GM12878 (cell line): ENCODE measurements around the gene PIGV. TPM values are rescaled to one million over a fixed set of nuclear protein-coding genes. Genes with fewer than 3 reads are reported as not detected.

ENCODE experiments used
- BRCA1 ChIP-seq: IDR thresholded peaks from 2 replicates; pipeline ENCODE4 v1.6.1; 2011; ENCODE audit warnings: low read depth, low read length, improper control_type of control experiment
- CHD4 ChIP-seq: fragments of 200-600 bp; sonication (generic); IDR thresholded peaks from 2 replicates; pipeline ENCODE4 v1.6.1; 2016; ENCODE audit warnings: mild to moderate bottlenecking
- CTCF ChIP-seq, 3 experiments: IDR thresholded peaks in 2 of 3; conservative IDR thresholded peaks in 1 of 3; 2 replicates each; pipeline ENCODE4 v1.5.1; 2011; ENCODE audit warnings: low read depth in 3 of 3, low read length in 3 of 3, mild to moderate bottlenecking in 3 of 3, control low read depth in 2 of 3, moderate library complexity in 2 of 3, inconsistent platforms in 1 of 3, mixed read lengths in 1 of 3; ENCODE audit not compliant: control insufficient read depth in 2 of 3, insufficient read depth in 1 of 3; ENCODE audit errors: extremely low read depth in 1 of 3
- NFYB ChIP-seq: IDR thresholded peaks from 2 replicates; pipeline ENCODE4 v1.6.1; 2011; ENCODE audit warnings: low read depth, mild to moderate bottlenecking, low read length, improper control_type of control experiment, moderate library complexity; ENCODE audit not compliant: insufficient read depth
- PBX3 ChIP-seq: IDR thresholded peaks from 2 replicates; pipeline ENCODE4 v1.6.1; 2011; ENCODE audit warnings: mild to moderate bottlenecking, low read depth, low read length, moderate library complexity; ENCODE audit not compliant: insufficient replicate concordance
- POU2F2 ChIP-seq: IDR thresholded peaks from 3 replicates; pipeline ENCODE4 v1.6.1; 2011; ENCODE audit warnings: low read depth, mild to moderate bottlenecking, low read length, borderline replicate concordance
- SIX5 ChIP-seq: IDR thresholded peaks from 2 replicates; pipeline ENCODE4 v1.6.1; 2011; ENCODE audit warnings: mild to moderate bottlenecking, low read depth, low read length, moderate library complexity; ENCODE audit not compliant: severe bottlenecking
- YBX1 ChIP-seq: fragments of 450-650 bp; IDR thresholded peaks from 2 replicates; pipeline ENCODE4 v1.6.1; 2016; ENCODE audit warnings: antibody characterized with exemption
- ZNF24 ChIP-seq: fragments of 450-650 bp; IDR thresholded peaks from 2 replicates; pipeline ENCODE4 v1.6.1; 2017; ENCODE audit warnings: antibody characterized with exemption, mild to moderate bottlenecking
- polyA plus RNA-seq, 11 experiments: library from polyadenylated mRNA; depleted of rRNA in 4 of 11; unstranded in 6 of 11; stranded (reverse) in 5 of 11; fragments of >200 nt; fragmentation: Nextera tagmentation in 4 of 11; fragmentation: Illumina TruSeq in 1 of 11; extraction: Ambion mirVana in 4 of 11; extraction: Trizol in 1 of 11; gene quantifications; 1 replicate in 1 of 11; 2 replicates in 10 of 11; pipeline versions ENCODE4 v1.2.1 to v1.2.3, GENCODE V29; 2011 to 2016; ENCODE audit warnings: inconsistent platforms in 2 of 11, missing spikeins in 2 of 11, low read depth in 1 of 11
- total RNA-seq, 4 experiments: library from RNA; depleted of rRNA in 3 of 4; stranded (reverse); fragments of >200 nt in 3 of 4; fragmentation: Illumina TruSeq in 1 of 4; extraction: Trizol in 1 of 4; gene quantifications; 2 replicates each; pipeline versions ENCODE4 v1.2.1 to v1.2.3, GENCODE V29; 2013 to 2021
- TF ChIP-seq, protein P1 (sequence below): IDR thresholded peaks from 2 replicates; pipeline ENCODE4 v1.6.1; 2011; ENCODE audit warnings: borderline replicate concordance, low read depth, mild to moderate bottlenecking, moderate library complexity, mixed read lengths, low read length; ENCODE audit not compliant: insufficient read depth; ENCODE audit errors: extremely low read length

PIGV gene
- total and polyA plus RNA-seq, 10 of the 15 experiments (the other 5 are each of a cell fraction or from before 2014, with no cell fraction given), result 8.8 to 18.1 (median 11.9) TPM

DNA sequence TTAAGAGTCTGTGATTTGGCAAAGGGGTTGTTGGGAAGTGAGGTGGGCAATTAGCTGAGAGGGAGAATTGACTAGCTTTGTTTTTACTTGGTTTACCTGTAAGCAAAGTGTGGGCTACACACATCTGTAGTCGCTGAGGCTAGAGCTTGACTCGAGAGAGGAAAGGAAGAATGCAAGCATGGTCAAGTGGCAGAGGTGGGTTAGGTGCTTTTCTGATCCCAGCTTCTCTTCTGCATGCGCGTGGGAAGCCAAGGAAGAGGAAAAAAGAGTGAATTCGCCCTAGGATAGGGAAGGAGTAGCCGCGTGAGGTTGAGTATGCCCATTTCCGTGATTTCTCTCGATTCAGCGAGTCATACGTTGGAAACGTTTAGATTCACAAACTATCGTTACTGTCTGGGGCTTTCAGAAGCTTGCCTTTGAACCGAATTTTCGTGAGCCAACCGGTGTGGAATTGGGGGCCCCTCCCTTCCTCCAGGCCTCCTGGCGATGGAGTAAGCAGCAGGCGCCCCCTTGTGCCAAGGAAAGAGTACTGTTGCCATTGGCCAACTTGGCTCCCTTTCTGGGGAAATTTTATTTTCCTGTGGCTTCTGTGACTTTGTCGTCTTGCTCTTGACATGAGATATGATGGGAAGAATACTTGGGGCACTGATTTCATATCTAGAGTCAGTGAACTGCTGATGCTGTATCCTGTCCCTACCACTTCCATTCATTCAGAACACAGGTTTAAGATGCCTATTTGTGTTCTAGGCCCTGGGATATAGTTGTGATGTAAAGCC, 1.3 kb downstream of the PIGV start (continued):
- TF ChIP-seq, protein P1, sequence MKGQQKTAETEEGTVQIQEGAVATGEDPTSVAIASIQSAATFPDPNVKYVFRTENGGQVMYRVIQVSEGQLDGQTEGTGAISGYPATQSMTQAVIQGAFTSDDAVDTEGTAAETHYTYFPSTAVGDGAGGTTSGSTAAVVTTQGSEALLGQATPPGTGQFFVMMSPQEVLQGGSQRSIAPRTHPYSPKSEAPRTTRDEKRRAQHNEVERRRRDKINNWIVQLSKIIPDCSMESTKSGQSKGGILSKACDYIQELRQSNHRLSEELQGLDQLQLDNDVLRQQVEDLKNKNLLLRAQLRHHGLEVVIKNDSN, result no peak
- TF ChIP-seq SIX5 (no peak), POU2F2 (peak; percentile 65; the same call in 1 of the 3 replicates), CTCF (IDR thresholded peaks at IDR 0.05 in 2 of 3, conservative IDR thresholded peaks at IDR 0.05 in 1 of 3; ENCODE audit: control insufficient read depth in 2 of 3, extremely low read depth in 1 of 3, insufficient read depth in 1 of 3, low read depth in 3 of 3, low read length in 3 of 3) (peak; percentile 90 to 99 (median 96); a peak in 5 of 6 replicates), YBX1 (no peak), PBX3 (no peak), ZNF24 (0 out of 2 replicates have a peak, but pooled peaks have one; percentile 51), BRCA1 (no peak), NFYB (no peak), CHD4 (no peak)
- TF ChIP-seq, all 136 proteins: peak for 37
